ENCODE measurements around the gene ACAA1. TPM values are rescaled to one million over a fixed set of nuclear protein-coding genes. Genes with fewer than 3 reads are reported as not detected.
A peak's percentile ranks its signal among the peaks of the same experiment; 100 is the strongest.
"Not testable (repeated sequence)": the region's sequence is repeated elsewhere in the genome, so short reads cannot be mapped to it uniquely, and the experiment has no call there.

Gene ACAA1
- total and polyA plus RNA-seq, 9 of the 15 experiments (the other 6 are each of a cell fraction or from before 2014, with no cell fraction given), result 4.0 to 88.9 (median 57.2) TPM

GRCh38 chr3:38135621-38136277 lies 1.2 kb downstream of the ACAA1 start:
- BruUV-seq (replicated peaks); ATAC-seq; H3K9me1 ChIP-seq (ENCODE audit: control insufficient read depth, insufficient read depth, low read length); H3K9me3 ChIP-seq (replicated peaks; ENCODE audit: control insufficient read depth, insufficient read depth, low read depth, low read length); DNase-seq (ENCODE audit: extremely low read depth in 1 of 4, low spot score in 3 of 4); CTCF ChIA-PET (ENCODE audit: low intra/inter-chr PET ratio); H4K20me1 ChIP-seq (replicated peaks; ENCODE audit: control insufficient read depth, insufficient read depth, low read length); H3K27me3 ChIP-seq (ENCODE audit: control insufficient read depth in 2 of 2, insufficient read depth in 2 of 2, low read length in 2 of 2); TF ChIP-seq NR4A1 (CRISPR knock-in tag; IDR thresholded peaks at IDR 0.05): not testable (repeated sequence)
- Histone ChIP-seq H3K36me3 (ENCODE audit: control insufficient read depth, insufficient read depth, low read length) (peaks cover 59% of the 10 kb centered on the region), H3K9ac (ENCODE audit: insufficient read depth in 1 of 2, low read depth in 2 of 2, low read length in 2 of 2) (peak overlapping the region; percentile 77 to 97; a peak in 3 of 4 replicates), H3K4me1 (replicated peaks in 1 of 2; ENCODE audit: control insufficient read depth in 2 of 2, insufficient read depth in 2 of 2, low read length in 2 of 2) (peaks cover 18 to 33% of the 10 kb centered on the region in 2 experiments; a peak in 4 of 5 replicates), H2AFZ (ENCODE audit: low read depth, low read length) (peak overlapping the region; percentile 88), H3K79me2 (ENCODE audit: control insufficient read depth, insufficient read depth, low read length) (peaks cover 43% of the 10 kb centered on the region), H3K27ac (ENCODE audit: extremely low read depth, low read depth, low read length) (peak overlapping the region; percentile 66; the same call in 2 of the 3 replicates), H3K4me2 (ENCODE audit: insufficient read depth, low read length) (peak overlapping the region; percentile 88), H3K4me3 (peak overlapping the region; percentile 90)
- intact Hi-C loops (cut with micrococcal nuclease) (loop anchor here (5.0 to 10.0 kb wide), 5 partner anchors 89 to 519 kb away; partner anchors contain the start of gene XYLB), in situ Hi-C loops (cut with MboI) (loop anchor here (10.0 kb wide), 2 partner anchors 209 to 339 kb away; partner anchors contain the start of gene XYLB)
- WGBS (ENCODE audit: insufficient coverage, low coverage, missing lambda C conversion rate), result 49% methylated on average over 10 of the region's 10 CpGs
- FAIRE-seq, result peak; percentile 54
- POLR2A ChIA-PET, result interaction anchor here (0.8 to 5.0 kb wide), 4 partner anchors 10 to 55 kb away, joined by 4 to 55 read pairs (median 5); partner anchors contain the start of gene OXSR1
- TF ChIP-seq, protein P1, sequence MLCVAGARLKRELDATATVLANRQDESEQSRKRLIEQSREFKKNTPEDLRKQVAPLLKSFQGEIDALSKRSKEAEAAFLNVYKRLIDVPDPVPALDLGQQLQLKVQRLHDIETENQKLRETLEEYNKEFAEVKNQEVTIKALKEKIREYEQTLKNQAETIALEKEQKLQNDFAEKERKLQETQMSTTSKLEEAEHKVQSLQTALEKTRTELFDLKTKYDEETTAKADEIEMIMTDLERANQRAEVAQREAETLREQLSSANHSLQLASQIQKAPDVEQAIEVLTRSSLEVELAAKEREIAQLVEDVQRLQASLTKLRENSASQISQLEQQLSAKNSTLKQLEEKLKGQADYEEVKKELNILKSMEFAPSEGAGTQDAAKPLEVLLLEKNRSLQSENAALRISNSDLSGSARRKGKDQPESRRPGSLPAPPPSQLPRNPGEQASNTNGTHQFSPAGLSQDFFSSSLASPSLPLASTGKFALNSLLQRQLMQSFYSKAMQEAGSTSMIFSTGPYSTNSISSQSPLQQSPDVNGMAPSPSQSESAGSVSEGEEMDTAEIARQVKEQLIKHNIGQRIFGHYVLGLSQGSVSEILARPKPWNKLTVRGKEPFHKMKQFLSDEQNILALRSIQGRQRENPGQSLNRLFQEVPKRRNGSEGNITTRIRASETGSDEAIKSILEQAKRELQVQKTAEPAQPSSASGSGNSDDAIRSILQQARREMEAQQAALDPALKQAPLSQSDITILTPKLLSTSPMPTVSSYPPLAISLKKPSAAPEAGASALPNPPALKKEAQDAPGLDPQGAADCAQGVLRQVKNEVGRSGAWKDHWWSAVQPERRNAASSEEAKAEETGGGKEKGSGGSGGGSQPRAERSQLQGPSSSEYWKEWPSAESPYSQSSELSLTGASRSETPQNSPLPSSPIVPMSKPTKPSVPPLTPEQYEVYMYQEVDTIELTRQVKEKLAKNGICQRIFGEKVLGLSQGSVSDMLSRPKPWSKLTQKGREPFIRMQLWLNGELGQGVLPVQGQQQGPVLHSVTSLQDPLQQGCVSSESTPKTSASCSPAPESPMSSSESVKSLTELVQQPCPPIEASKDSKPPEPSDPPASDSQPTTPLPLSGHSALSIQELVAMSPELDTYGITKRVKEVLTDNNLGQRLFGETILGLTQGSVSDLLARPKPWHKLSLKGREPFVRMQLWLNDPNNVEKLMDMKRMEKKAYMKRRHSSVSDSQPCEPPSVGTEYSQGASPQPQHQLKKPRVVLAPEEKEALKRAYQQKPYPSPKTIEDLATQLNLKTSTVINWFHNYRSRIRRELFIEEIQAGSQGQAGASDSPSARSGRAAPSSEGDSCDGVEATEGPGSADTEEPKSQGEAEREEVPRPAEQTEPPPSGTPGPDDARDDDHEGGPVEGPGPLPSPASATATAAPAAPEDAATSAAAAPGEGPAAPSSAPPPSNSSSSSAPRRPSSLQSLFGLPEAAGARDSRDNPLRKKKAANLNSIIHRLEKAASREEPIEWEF (CRISPR knock-in tag; IDR thresholded peaks at IDR 0.05), result 0 out of 2 replicates have a peak, but pooled peaks have one; percentile 40
- peak; percentile 53; the same call in 1 of the 2 replicates for TF ChIP-seq CTBP1 (IDR thresholded peaks at IDR 0.05; ENCODE audit: borderline replicate concordance)
- 0 out of 2 replicates have a peak, but pooled peaks have one; percentile 32 for TF ChIP-seq NR4A1 (tag; IDR thresholded peaks at IDR 0.05)
- TF ChIP-seq RCOR1 (IDR thresholded peaks at IDR 0.05; ENCODE audit: borderline replicate concordance in 1 of 2, low read depth in 2 of 2, low read length in 2 of 2), result 0 out of 4 replicates have a peak, but pooled peaks of 1 of the 2 experiments have one; percentile 13
- peak; percentile 95 for TF ChIP-seq SPI1 (IDR thresholded peaks at IDR 0.05; ENCODE audit: borderline replicate concordance, low read depth, low read length)

DNA sequence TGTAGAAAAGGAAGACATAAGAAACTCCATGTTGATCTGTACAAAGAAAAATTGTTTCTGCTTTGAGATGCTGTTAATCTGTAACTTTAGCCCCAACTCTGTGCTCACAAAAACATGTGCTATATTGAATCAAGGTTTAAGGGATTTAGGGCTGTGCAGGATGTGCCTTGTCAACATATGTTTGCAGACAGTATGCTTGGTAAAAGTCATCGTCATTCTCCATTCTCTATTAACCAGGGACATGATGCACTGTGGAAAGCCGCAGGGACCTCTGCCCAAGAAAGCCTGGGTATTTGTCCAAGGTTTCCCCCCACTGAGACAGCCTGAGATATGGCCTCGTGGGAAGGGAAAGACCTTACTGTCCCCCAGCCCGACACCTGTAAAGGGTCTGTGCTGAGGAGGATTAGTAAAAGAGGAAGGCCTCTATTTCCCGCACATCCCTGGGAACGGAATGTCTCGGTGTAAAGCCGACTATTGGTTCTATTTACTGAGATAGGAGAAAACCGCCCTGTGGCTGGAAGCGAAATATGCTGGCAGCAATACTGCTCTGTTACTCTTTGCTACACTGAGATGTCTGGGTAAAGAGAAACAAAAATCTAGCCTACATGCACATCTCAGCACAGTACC lies 2.3 kb downstream of the ACAA1 start:
- H3K4me2 ChIP-seq (ENCODE audit: insufficient read depth, low read length); H4K20me1 ChIP-seq (replicated peaks; ENCODE audit: control insufficient read depth, insufficient read depth, low read length); H3K27ac ChIP-seq (ENCODE audit: extremely low read depth, low read depth, low read length); H3K9ac ChIP-seq (ENCODE audit: insufficient read depth in 1 of 2, low read depth in 2 of 2, low read length in 2 of 2); ATAC-seq; CTCF ChIA-PET (ENCODE audit: low intra/inter-chr PET ratio); H3K9me3 ChIP-seq (replicated peaks; ENCODE audit: control insufficient read depth, insufficient read depth, low read depth, low read length); H3K4me3 ChIP-seq; FAIRE-seq; H3K27me3 ChIP-seq (ENCODE audit: control insufficient read depth in 2 of 2, insufficient read depth in 2 of 2, low read length in 2 of 2); BruUV-seq (replicated peaks); H3K9me1 ChIP-seq (ENCODE audit: control insufficient read depth, insufficient read depth, low read length); DNase-seq (ENCODE audit: extremely low read depth in 1 of 4, low spot score in 3 of 4); POLR2A ChIA-PET; H2AFZ ChIP-seq (ENCODE audit: low read depth, low read length): not testable (repeated sequence)
- intact Hi-C loops (cut with micrococcal nuclease) (loop anchor here (5.0 to 10.0 kb wide), 5 partner anchors 90 to 520 kb away; partner anchors contain the start of gene XYLB), in situ Hi-C loops (cut with MboI) (loop anchor here (10.0 kb wide), 2 partner anchors 210 to 340 kb away; partner anchors contain the start of gene XYLB)
- Histone ChIP-seq H3K4me1 (replicated peaks in 1 of 2; ENCODE audit: control insufficient read depth in 2 of 2, insufficient read depth in 2 of 2, low read length in 2 of 2) (peaks cover 18 to 31% of the 10 kb centered on the region in 2 experiments; a peak in 4 of 5 replicates), H3K36me3 (ENCODE audit: control insufficient read depth, insufficient read depth, low read length) (peaks cover 59% of the 10 kb centered on the region), H3K79me2 (ENCODE audit: control insufficient read depth, insufficient read depth, low read length) (peaks cover 38% of the 10 kb centered on the region)
- 89% methylated on average over 10 of the region's 10 CpGs for WGBS (ENCODE audit: insufficient coverage, low coverage, missing lambda C conversion rate)

All from K562 (cell line).